SK-N-SH (cell line): ENCODE data around the gene PTRH2.

Experiments
- CTCF ChIP-seq: fragments of 200-600 bp; sonication (generic); IDR thresholded peaks from 2 replicates; pipeline ENCODE4 v1.6.1; 2017; ENCODE audit warnings: antibody characterized with exemption, mild to moderate bottlenecking, moderate library complexity
- EP300 ChIP-seq, 2 experiments: IDR thresholded peaks; 2 replicates each; pipeline versions ENCODE4 v1.4.0 to v1.6.1; 2012; ENCODE audit warnings: borderline replicate concordance in 1 of 2, low read depth in 1 of 2, low read length in 1 of 2
- IRF3 ChIP-seq: fragments of 150-350 bp; IDR thresholded peaks from 2 replicates; pipeline ENCODE4 v1.6.1; 2016; ENCODE audit warnings: mild to moderate bottlenecking, low read depth, low read length
- JUND ChIP-seq: IDR thresholded peaks from 2 replicates; pipeline ENCODE4 v1.4.0; 2012
- MXI1 ChIP-seq: IDR thresholded peaks from 2 replicates; pipeline ENCODE4 v1.6.1; 2012; ENCODE audit warnings: mild to moderate bottlenecking, low read depth, low read length, improper control_type of control experiment
- POLR2AphosphoS5 ChIP-seq: IDR thresholded peaks from 2 replicates; pipeline ENCODE4 v1.6.1; 2012; ENCODE audit warnings: low read depth, low read length
- TAF1 ChIP-seq: IDR thresholded peaks from 2 replicates; pipeline ENCODE4 v1.6.1; 2012; ENCODE audit warnings: low read depth, mild to moderate bottlenecking, low read length, moderate library complexity, borderline replicate concordance
- USF1 ChIP-seq: IDR thresholded peaks from 2 replicates; pipeline ENCODE4 v1.4.0; 2012; ENCODE audit warnings: low read depth, borderline replicate concordance

GRCh38 chr17:59649886-59650285 is 57.3 kb downstream of the PTRH2 start:
- no peak for TF ChIP-seq POLR2AphosphoS5
- no peak for TF ChIP-seq USF1
- no peak for TF ChIP-seq TAF1
- no peak for TF ChIP-seq MXI1
- TF ChIP-seq IRF3: no peak
- TF ChIP-seq EP300 (IDR thresholded peaks at IDR 0.05; ENCODE audit: borderline replicate concordance in 1 of 2, low read depth in 1 of 2, low read length in 1 of 2): no peak
- no peak for TF ChIP-seq CTCF
- TF ChIP-seq JUND: no peak
